ENCODE data around the gene ASAP2. TPM values are rescaled to one million over a fixed set of nuclear protein-coding genes. Genes with fewer than 3 reads are reported as not detected.

The ASAP2 gene
- total RNA-seq = 41.5 and 52.3 TPM in 2 replicates

GRCh38 chr2:9205963-9206948 lies at the start of gene ASAP2:
ASAP2 (plus strand) TSS chr2:9206812; CDS start chr2:9207105, 293 bp downstream.

GRCh38 chr2:9423100-9423921 lies 216.7 kb downstream of the ASAP2 start, which contains the start of the genes CPSF3 and ITGB1BP1:
CPSF3 (plus strand) TSS chr2:9423654; CDS start chr2:9423774, 120 bp downstream.
ITGB1BP1 (minus strand) TSS chr2:9423528; CDS start chr2:9418697, 4,831 bp downstream.

Other genes starting within 250 kb of the ASAP2 start
- 12.7 and 15.3 TPM in 2 replicates for gene MBOAT2, start 203.1 kb upstream of the ASAP2 start, total RNA-seq
- gene ITGB1BP1, start 216.7 kb downstream of the ASAP2 start, total RNA-seq = 44.5 and 50.2 TPM in 2 replicates
- gene CPSF3, start 216.8 kb downstream of the ASAP2 start, total RNA-seq = 52.3 and 53.8 TPM in 2 replicates

All from epithelial cell of umbilical artery (primary cell).